H1 (cell line): ENCODE measurements around the gene BRD1. TPM values are rescaled to one million over a fixed set of nuclear protein-coding genes. Genes with fewer than 3 reads are reported as not detected.

Experiments used
- ASH2L ChIP-seq: fragments of 200-600, 300-600 bp; sonication (generic); IDR thresholded peaks from one replicate; pipeline ENCODE4 v1.7.1; 2017; ENCODE audit warnings: low read length
- polyA plus RNA-seq, 7 experiments: library from polyadenylated mRNA; depleted of rRNA in 3 of 7; stranded (reverse) in 5 of 7; unstranded in 2 of 7; fragments of >200 nt in 5 of 7; fragments of 200-250 nt in 2 of 7; gene quantifications; 1 replicate in 5 of 7; 2 replicates in 1 of 7; 4 replicates in 1 of 7; pipeline versions ENCODE4 v1.2.1 to v1.2.3, GENCODE V29; 2011 to 2013; ENCODE audit warnings: missing spikeins in 2 of 7, mixed read lengths in 2 of 7
- total RNA-seq: library from RNA; stranded (reverse); fragmentation: NEBNext Ultra II Directional; extraction: Animal tissue kit (Norgen Biotek cat#: 25700); gene quantifications from 2 replicates; pipeline ENCODE4 v1.2.1, GENCODE V29; 2021

BRD1 gene
- total and polyA plus RNA-seq, 2 of the 8 experiments (the other 6 are each of a cell fraction or from before 2014, with no cell fraction given) = 6.8 to 34.0 TPM

GRCh38 chr22:49764127-49764581 lies 63.5 kb downstream of the BRD1 start (continued):
- no peak for TF ChIP-seq ASH2L
